Neural progenitor cell (in vitro differentiated cells): ENCODE results near the gene CMTM1. TPM values are rescaled to one million over a fixed set of nuclear protein-coding genes. Genes with fewer than 3 reads are reported as not detected.

Source experiments
- DNase-seq: peaks from one replicate; pipeline ENCODE4 v3.0.0-alpha.2; 2016; ENCODE audit warnings: low spot score
- H2AFZ ChIP-seq: fragments of 200-600 bp; sonication (generic); replicated peaks from 2 replicates; pipeline ENCODE4 v1.6.1; 2016; ENCODE audit warnings: antibody characterized with exemption
- H3F3A ChIP-seq: fragments of 200-600 bp; sonication (generic); 2 replicates; pipeline ENCODE4 v1.6.1; 2016; ENCODE audit warnings: antibody characterized with exemption, low read depth
- H3K27ac ChIP-seq: fragments of 200-600 bp; sonication (generic); 2 replicates; pipeline ENCODE4 v1.5.1; 2016; ENCODE audit warnings: mild to moderate bottlenecking
- H3K27me3 ChIP-seq: fragments of 200-600 bp; sonication (generic); 2 replicates; pipeline ENCODE4 v1.6.1; 2016; ENCODE audit warnings: mild to moderate bottlenecking, moderate library complexity
- H3K36me3 ChIP-seq: fragments of 200-600 bp; sonication (generic); 2 replicates; pipeline ENCODE4 v1.5.1; 2016
- H3K4me1 ChIP-seq: fragments of 200-600 bp; sonication (generic); 2 replicates; pipeline ENCODE4 v1.6.1; 2016; ENCODE audit warnings: mixed run types
- H3K4me2 ChIP-seq: fragments of 200-600 bp; sonication (generic); 2 replicates; pipeline ENCODE4 v1.6.1; 2016
- H3K4me3 ChIP-seq: fragments of 200-600 bp; sonication (generic); 2 replicates; pipeline ENCODE4 v1.5.1; 2016
- H3K79me2 ChIP-seq: fragments of 200-600 bp; sonication (generic); 2 replicates; pipeline ENCODE4 v1.6.1; 2016; ENCODE audit warnings: low read depth
- H3K9ac ChIP-seq: fragments of 200-600 bp; sonication (generic); 2 replicates; pipeline ENCODE4 v1.6.1; 2016
- H3K9me3 ChIP-seq: fragments of 200-600 bp; sonication (generic); 2 replicates; pipeline ENCODE4 v1.5.1; 2016; ENCODE audit warnings: low read depth
- H4K20me1 ChIP-seq: fragments of 200-600 bp; sonication (generic); 2 replicates; pipeline ENCODE4 v1.6.1; 2016; ENCODE audit warnings: low read depth
- H3K27ac Mint-ChIP-seq: 3 replicates; pipeline ENCODE4 v1.8.0; 2021; ENCODE audit warnings: mixed read lengths
- H3K27me3 Mint-ChIP-seq: 2 replicates; pipeline ENCODE4 v1.8.0; 2022; ENCODE audit warnings: low read depth, mild to moderate bottlenecking, inconsistent platforms, moderate library complexity, mixed read lengths; ENCODE audit not compliant: insufficient read depth
- H3K36me3 Mint-ChIP-seq: 3 replicates; pipeline ENCODE4 v1.8.0; 2021; ENCODE audit warnings: mixed read lengths
- H3K4me1 Mint-ChIP-seq: 3 replicates; pipeline ENCODE4 v1.8.0; 2021; ENCODE audit warnings: mixed read lengths
- H3K4me3 Mint-ChIP-seq: 3 replicates; pipeline ENCODE4 v1.8.0; 2021; ENCODE audit warnings: mild to moderate bottlenecking, moderate library complexity, mixed read lengths
- H3K9me3 Mint-ChIP-seq: 3 replicates; pipeline ENCODE4 v1.8.0; 2020; ENCODE audit warnings: mixed read lengths
- EZH2 ChIP-seq: fragments of 200-600 bp; sonication (generic); IDR thresholded peaks from 2 replicates; pipeline ENCODE4 v1.6.1; 2017; ENCODE audit warnings: antibody characterized with exemption, mild to moderate bottlenecking, moderate library complexity
- EZH2phosphoT487 ChIP-seq: fragments of 200-600 bp; sonication (generic); IDR thresholded peaks from 2 replicates; pipeline ENCODE4 v1.6.1; 2017; ENCODE audit warnings: antibody characterized with exemption
- total RNA-seq: library from RNA; depleted of rRNA; stranded (reverse); fragments of >200 nt; gene quantifications from 2 replicates; pipeline ENCODE4 v1.2.3, GENCODE V29; 2015; ENCODE audit warnings: low replicate concordance
- TF ChIP-seq, protein P1 (sequence below): fragments of 200-600 bp; sonication (generic); IDR thresholded peaks from 2 replicates; pipeline ENCODE4 v1.5.1; 2017; ENCODE audit warnings: antibody characterized with exemption, mild to moderate bottlenecking

The CMTM1 gene
- total RNA-seq, 1 donor from 2014 or later = not detected

DNA sequence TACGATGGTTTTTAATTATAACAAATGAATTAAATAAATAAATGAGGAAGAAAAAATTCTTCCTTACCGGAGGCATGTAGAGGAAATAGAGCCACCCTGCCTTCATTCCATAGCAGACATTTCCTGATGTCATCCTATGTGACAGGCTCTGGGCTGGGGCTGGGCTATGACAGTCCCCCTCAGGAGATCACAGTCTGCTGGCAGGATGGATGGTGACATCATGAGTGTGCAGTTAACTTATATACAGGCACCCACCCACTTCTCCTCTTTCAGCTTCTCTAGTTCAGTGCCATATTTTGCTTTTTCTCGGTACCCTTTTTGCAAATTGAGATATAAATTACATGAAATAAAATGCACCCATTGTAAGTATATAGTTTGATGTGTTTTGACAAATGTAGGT is 31.9 kb downstream of the CMTM1 start:
- no peak for DNase-seq
- H3K27ac Mint-ChIP-seq = no peak overlapping the region
- Histone ChIP-seq H3K4me3 (no peak overlapping the region), H3K27ac (no peak overlapping the region), H4K20me1 (no peaks in the 10 kb centered on the region), H2AFZ (no peak overlapping the region), H3K79me2 (no peaks in the 10 kb centered on the region), H3K4me2 (no peak overlapping the region), H3F3A (peaks cover 5% of the 10 kb centered on the region), H3K4me1 (no peaks in the 10 kb centered on the region), H3K9me3 (no peaks in the 10 kb centered on the region), H3K9ac (no peak overlapping the region), H3K27me3 (no peaks in the 10 kb centered on the region), H3K36me3 (no peaks in the 10 kb centered on the region)
- H3K4me3 Mint-ChIP-seq = no peak overlapping the region
- TF ChIP-seq, protein P1, sequence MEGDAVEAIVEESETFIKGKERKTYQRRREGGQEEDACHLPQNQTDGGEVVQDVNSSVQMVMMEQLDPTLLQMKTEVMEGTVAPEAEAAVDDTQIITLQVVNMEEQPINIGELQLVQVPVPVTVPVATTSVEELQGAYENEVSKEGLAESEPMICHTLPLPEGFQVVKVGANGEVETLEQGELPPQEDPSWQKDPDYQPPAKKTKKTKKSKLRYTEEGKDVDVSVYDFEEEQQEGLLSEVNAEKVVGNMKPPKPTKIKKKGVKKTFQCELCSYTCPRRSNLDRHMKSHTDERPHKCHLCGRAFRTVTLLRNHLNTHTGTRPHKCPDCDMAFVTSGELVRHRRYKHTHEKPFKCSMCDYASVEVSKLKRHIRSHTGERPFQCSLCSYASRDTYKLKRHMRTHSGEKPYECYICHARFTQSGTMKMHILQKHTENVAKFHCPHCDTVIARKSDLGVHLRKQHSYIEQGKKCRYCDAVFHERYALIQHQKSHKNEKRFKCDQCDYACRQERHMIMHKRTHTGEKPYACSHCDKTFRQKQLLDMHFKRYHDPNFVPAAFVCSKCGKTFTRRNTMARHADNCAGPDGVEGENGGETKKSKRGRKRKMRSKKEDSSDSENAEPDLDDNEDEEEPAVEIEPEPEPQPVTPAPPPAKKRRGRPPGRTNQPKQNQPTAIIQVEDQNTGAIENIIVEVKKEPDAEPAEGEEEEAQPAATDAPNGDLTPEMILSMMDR = no peak
- TF ChIP-seq EZH2phosphoT487 (no peak), EZH2 (no peak)
- H3K4me1 Mint-ChIP-seq = peaks cover 4% of the 10 kb centered on the region
- H3K36me3 Mint-ChIP-seq = no peaks in the 10 kb centered on the region
- no peaks in the 10 kb centered on the region for H3K9me3 Mint-ChIP-seq
- peaks cover 9% of the 10 kb centered on the region for H3K27me3 Mint-ChIP-seq

DNA sequence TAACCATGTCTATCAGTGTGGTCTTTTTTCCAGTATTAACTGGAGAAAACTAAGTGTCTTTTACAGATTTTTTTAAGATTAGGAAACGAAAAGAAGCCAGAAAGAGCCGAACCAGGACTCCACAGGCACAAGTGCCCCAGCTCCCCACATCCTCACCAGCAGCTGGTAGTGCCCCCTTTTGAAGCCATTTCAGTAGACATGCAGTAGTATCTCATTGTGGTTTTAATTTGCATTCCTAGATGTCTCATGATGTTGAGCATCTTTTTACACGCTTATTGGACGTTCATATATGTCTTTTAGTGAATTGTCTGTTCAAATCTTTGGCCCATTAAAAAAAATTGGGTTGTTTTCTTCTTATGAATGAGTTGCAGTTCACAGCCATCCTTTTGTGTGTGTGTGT is 33.5 kb downstream of the CMTM1 start:
- Histone ChIP-seq H3K27ac (no peak overlapping the region), H4K20me1 (no peaks in the 10 kb centered on the region), H3F3A (peaks cover 17% of the 10 kb centered on the region), H3K9ac (no peak overlapping the region), H3K36me3 (no peaks in the 10 kb centered on the region), H3K27me3 (no peaks in the 10 kb centered on the region), H2AFZ (no peak overlapping the region), H3K79me2 (no peaks in the 10 kb centered on the region), H3K4me3 (no peak overlapping the region), H3K4me1 (no peaks in the 10 kb centered on the region), H3K4me2 (no peak overlapping the region), H3K9me3 (no peaks in the 10 kb centered on the region)
- Mint-ChIP-seq H3K36me3 (no peaks in the 10 kb centered on the region), H3K4me1 (peaks cover 10% of the 10 kb centered on the region), H3K27ac (no peak overlapping the region), H3K4me3 (no peak overlapping the region), H3K9me3 (no peaks in the 10 kb centered on the region), H3K27me3 (peaks cover 11% of the 10 kb centered on the region)
- TF ChIP-seq EZH2 (no peak), EZH2phosphoT487 (no peak)
- TF ChIP-seq, protein P1 = no peak
- DNase-seq = no peak

DNA sequence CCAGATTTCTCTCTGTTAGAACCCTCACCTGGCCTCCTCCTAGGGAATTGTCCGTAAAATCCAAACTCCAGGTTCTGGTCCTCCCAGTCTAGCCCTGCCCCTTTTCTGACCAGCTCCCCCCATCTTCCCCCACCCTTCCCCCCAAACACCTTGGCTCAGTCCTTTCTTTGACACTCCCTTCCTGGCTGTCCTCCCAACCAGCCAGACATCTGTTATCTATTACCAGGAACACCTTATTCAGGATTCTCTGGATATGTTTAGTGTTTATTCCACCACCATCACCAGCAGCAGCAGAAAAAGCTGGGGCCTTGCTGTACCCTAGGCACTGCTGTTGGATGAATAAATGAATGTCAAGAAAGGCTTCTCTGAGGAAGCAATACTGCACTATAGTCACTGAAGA is 34.2 kb downstream of the CMTM1 start:
- H3K4me1 Mint-ChIP-seq = peaks cover 10% of the 10 kb centered on the region
- peaks cover 7% of the 10 kb centered on the region for H3K27me3 Mint-ChIP-seq
- TF ChIP-seq EZH2phosphoT487 (no peak), EZH2 (no peak)
- TF ChIP-seq, protein P1 = no peak
- H3K4me3 ChIP-seq = no peak overlapping the region
- no peak for DNase-seq
- H3K36me3 Mint-ChIP-seq = no peaks in the 10 kb centered on the region
- H3K4me1 ChIP-seq = no peaks in the 10 kb centered on the region
- no peaks in the 10 kb centered on the region for H3K36me3 ChIP-seq
- no peak overlapping the region for H3K27ac Mint-ChIP-seq
- no peaks in the 10 kb centered on the region for H3K9me3 Mint-ChIP-seq
- peaks cover 7% of the 10 kb centered on the region for H3K79me2 ChIP-seq
- H3K4me3 Mint-ChIP-seq = no peak overlapping the region
- H4K20me1 ChIP-seq = peaks cover 2% of the 10 kb centered on the region
- H3F3A ChIP-seq = peaks cover 17% of the 10 kb centered on the region
- H3K9ac ChIP-seq = no peak overlapping the region
- no peak overlapping the region for H2AFZ ChIP-seq
- H3K27me3 ChIP-seq = no peaks in the 10 kb centered on the region
- H3K27ac ChIP-seq = no peak overlapping the region
- H3K9me3 ChIP-seq = no peaks in the 10 kb centered on the region
- H3K4me2 ChIP-seq = no peak overlapping the region
